HCT116 (cell line): ENCODE results near the gene PCDH18. TPM values are rescaled to one million over a fixed set of nuclear protein-coding genes. Genes with fewer than 3 reads are reported as not detected.
"Not testable (repeated sequence)": the region's sequence is repeated elsewhere in the genome, so short reads cannot be mapped to it uniquely, and the experiment has no call there.

Experiments
- ATAC-seq: fragments of 200-7000 bp; cut with Tn5 transposase; 2 replicates; pipeline ENCODE4 v1.9.1; 2020; ENCODE audit warnings: mild to moderate bottlenecking, moderate library complexity
- BruUV-seq: library from RNA; stranded (reverse); fragments of 400-500 nt; replicated peaks from 2 replicates; lab custom pipeline; 2021; lab: Mats Ljungman, UMichigan
- CTCF ChIA-PET: fragments of 300-600 bp; sonication (Branson Sonifier 250); formaldehyde crosslinking; loops from one replicate; lab custom pipeline; 2021; ENCODE audit warnings: antibody characterized with exemption; lab: Charles Lee
- POLR2A ChIA-PET: fragments of 300-600, 350-600 bp; sonication (Branson Sonifier 250); formaldehyde crosslinking; loops from one replicate; lab custom pipeline; 2021; ENCODE audit warnings: antibody characterized with exemption; lab: Charles Lee
- RAD21 ChIA-PET, 2 experiments: fragments of 300-600 bp; sonication (Branson Sonifier 250); formaldehyde crosslinking; loops; one replicate each; lab custom pipeline; 2023; ENCODE audit warnings: low total read pairs in 2 of 2; ENCODE audit not compliant: uncharacterized antibody in 2 of 2, unreplicated experiment in 2 of 2, low non-redundant PET in 1 of 2; lab: Charles Lee
- DNase-seq: peaks from one replicate; pipeline ENCODE4 v3.0.0-alpha.2; 2010; ENCODE audit warnings: low read depth, low spot score
- H2AFZ ChIP-seq: fragments of 200-600 bp; shearing (Covaris generic), sonication (generic); 2 replicates; pipeline ENCODE4 v1.6.1; 2017; ENCODE audit warnings: low read depth, mixed run types, mixed read lengths, antibody characterized with exemption, low read length; ENCODE audit not compliant: poor library complexity, severe bottlenecking
- H3K27ac ChIP-seq: 2 replicates; pipeline ENCODE4 v1.5.1; 2012; ENCODE audit warnings: low read depth, low read length
- H3K27me3 ChIP-seq: fragments of 200-600 bp; sonication (generic); 2 replicates; pipeline ENCODE4 v1.6.1; 2016; ENCODE audit warnings: mixed run types, low read length, mixed read lengths; ENCODE audit not compliant: insufficient read depth
- H3K36me3 ChIP-seq, 2 experiments: fragments of 200-500 bp in 1 of 2; fragments of 200-600 bp in 1 of 2; sonication (Bioruptor generic) in 1 of 2; sonication (generic) in 1 of 2; 2 replicates each; pipeline versions ENCODE4 v1.5.1 to v1.6.1; 2014 to 2016; ENCODE audit warnings: low read length in 2 of 2, inconsistent platforms in 1 of 2, mixed read lengths in 1 of 2, mixed run types in 1 of 2; ENCODE audit not compliant: insufficient read depth in 2 of 2, control insufficient read depth in 1 of 2
- H3K4me1 ChIP-seq, 2 experiments: fragments of 200-600 bp in 1 of 2; sonication (generic) in 1 of 2; 2 replicates each; pipeline versions ENCODE4 v1.5.1 to v1.6.1; 2012 to 2017; ENCODE audit warnings: low read length in 2 of 2, inconsistent platforms in 1 of 2, mild to moderate bottlenecking in 1 of 2, mixed read lengths in 1 of 2, mixed run types in 1 of 2, moderate library complexity in 1 of 2; ENCODE audit not compliant: insufficient read depth in 2 of 2, control insufficient read depth in 1 of 2
- H3K4me2 ChIP-seq: fragments of 200-600 bp; sonication (generic); 2 replicates; pipeline ENCODE4 v1.6.1; 2017; ENCODE audit warnings: mixed run types, low read length, mixed read lengths
- H3K4me3 ChIP-seq, 2 experiments: fragments of 200-600 bp in 1 of 2; sonication (generic) in 1 of 2; replicated peaks in 1 of 2; 2 replicates each; pipeline ENCODE4 v1.5.1; 2011 to 2016; ENCODE audit warnings: low read length in 2 of 2, control low read depth in 1 of 2, low read depth in 1 of 2, mild to moderate bottlenecking in 1 of 2, mixed read lengths in 1 of 2, mixed run types in 1 of 2
- H3K79me2 ChIP-seq: fragments of 200-600 bp; sonication (generic); 2 replicates; pipeline ENCODE4 v1.6.1; 2017; ENCODE audit warnings: mild to moderate bottlenecking, mixed run types, low read length, moderate library complexity, mixed read lengths; ENCODE audit not compliant: insufficient read depth
- H3K9ac ChIP-seq: fragments of 200-600 bp; sonication (generic); 2 replicates; pipeline ENCODE4 v1.6.1; 2016; ENCODE audit warnings: low read length, mixed read lengths
- H3K9me2 ChIP-seq: fragments of 200-600 bp; sonication (generic), shearing (Covaris generic); 2 replicates; pipeline ENCODE4 v1.6.1; 2017; ENCODE audit warnings: mixed run types, mild to moderate bottlenecking, moderate library complexity; ENCODE audit not compliant: insufficient read depth
- H3K9me3 ChIP-seq, 2 experiments: fragments of 200-500 bp in 1 of 2; fragments of 200-600 bp in 1 of 2; sonication (Bioruptor generic) in 1 of 2; sonication (generic) in 1 of 2; 2 replicates each; pipeline ENCODE4 v1.6.1; 2014 to 2017; ENCODE audit warnings: low read length in 2 of 2, mixed read lengths in 2 of 2, inconsistent platforms in 1 of 2, low read depth in 1 of 2, mild to moderate bottlenecking in 1 of 2, mixed run types in 1 of 2, moderate library complexity in 1 of 2; ENCODE audit not compliant: control insufficient read depth in 1 of 2, insufficient read depth in 1 of 2
- H4K20me1 ChIP-seq: fragments of 200-600 bp; sonication (generic), shearing (Covaris generic); 2 replicates; pipeline ENCODE4 v1.6.1; 2017; ENCODE audit warnings: mixed run types, mild to moderate bottlenecking, moderate library complexity; ENCODE audit not compliant: insufficient read depth
- CBX3 ChIP-seq: IDR thresholded peaks from 2 replicates; pipeline ENCODE4 v1.6.1; 2012; ENCODE audit warnings: low read depth
- CEBPB ChIP-seq: IDR thresholded peaks from 2 replicates; pipeline ENCODE4 v1.6.1; 2012; ENCODE audit warnings: low read depth
- EGR1 ChIP-seq: IDR thresholded peaks from 2 replicates; pipeline ENCODE4 v1.6.1; 2012; ENCODE audit warnings: low read depth
- EZH2 ChIP-seq: fragments of 200-600 bp; sonication (generic); IDR thresholded peaks from 2 replicates; pipeline ENCODE4 v1.6.1; 2017; ENCODE audit warnings: antibody characterized with exemption, mixed run types
- EZH2phosphoT487 ChIP-seq: fragments of 200-600 bp; IDR thresholded peaks from 2 replicates; pipeline ENCODE4 v1.6.1; 2018; ENCODE audit warnings: antibody characterized with exemption, borderline replicate concordance
- JUND ChIP-seq: IDR thresholded peaks from 2 replicates; pipeline ENCODE4 v1.6.1; 2012
- POLR2AphosphoS5 ChIP-seq: IDR thresholded peaks from 2 replicates; pipeline ENCODE4 v1.6.1; 2011; ENCODE audit warnings: mild to moderate bottlenecking, low read depth, low read length, moderate library complexity
- TCF7L2 ChIP-seq: IDR thresholded peaks from 2 replicates; pipeline ENCODE4 v1.7.0; 2011; ENCODE audit warnings: borderline replicate concordance, inconsistent platforms; ENCODE audit not compliant: insufficient read depth, insufficient read length; ENCODE audit errors: extremely low read depth
- intact Hi-C: fragments of 100-400 bp; cut with micrococcal nuclease; formaldehyde crosslinking; loops from 2 replicates; pipeline ENCODE4 v1.10.0; 2022
- total RNA-seq: library from RNA; stranded (reverse); gene quantifications from one replicate; pipeline ENCODE4 v1.2.1, GENCODE V29; 2021; ENCODE audit not compliant: unreplicated experiment
- TF ChIP-seq, protein P1 (sequence below): IDR thresholded peaks from 2 replicates; pipeline ENCODE4 v1.6.1; 2012
- TF ChIP-seq, protein P2 (sequence below), 3 experiments: fragments of 200-600 bp in 1 of 3; sonication (generic) in 1 of 3; IDR thresholded peaks in 2 of 3; conservative IDR thresholded peaks in 1 of 3; 2 replicates each; pipeline ENCODE4 v1.5.1; 2012 to 2017; ENCODE audit warnings: low read depth in 2 of 3, low read length in 2 of 3, antibody characterized with exemption in 1 of 3, borderline replicate concordance in 1 of 3, control low read depth in 1 of 3, mild to moderate bottlenecking in 1 of 3, mixed read lengths in 1 of 3, mixed run types in 1 of 3, moderate library complexity in 1 of 3; ENCODE audit not compliant: insufficient read depth in 1 of 3

Gene PCDH18
- total RNA-seq, 1 experiment from 2014 or later: 0.17 TPM

DNA sequence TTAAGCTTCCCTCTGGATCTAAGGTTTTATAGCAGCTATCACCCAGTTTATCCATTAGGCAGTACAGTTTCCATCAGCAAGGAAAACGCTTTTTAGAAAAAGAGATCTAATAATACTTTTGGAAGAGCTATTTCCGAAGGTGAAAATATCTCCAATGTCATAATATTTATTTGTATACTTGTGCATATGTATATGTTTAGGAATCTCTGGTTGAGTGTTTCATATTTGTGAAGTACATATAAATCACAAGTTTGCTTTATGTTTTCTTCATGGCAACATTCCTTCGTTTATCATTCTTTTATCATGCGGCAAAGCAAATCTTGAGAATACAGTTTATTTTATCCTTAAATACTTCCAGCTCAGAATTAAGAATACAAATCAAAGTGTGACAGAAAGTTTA, 6.2 kb upstream of the PCDH18 start:
- ChIA-PET CTCF (no interaction called here), POLR2A (no interaction called here), RAD21 (no interaction called here)
- H3K36me3 ChIP-seq: no peaks in the 10 kb centered on the region
- H3K4me2 ChIP-seq: no peak overlapping the region
- no peak for DNase-seq
- no TSS peak for BruUV-seq
- H3K27me3 ChIP-seq: no peaks in the 10 kb centered on the region
- H3K79me2 ChIP-seq: no peaks in the 10 kb centered on the region
- no peak overlapping the region for H3K4me3 ChIP-seq
- ATAC-seq: no peak
- no peaks in the 10 kb centered on the region for H4K20me1 ChIP-seq
- intact Hi-C loops: no loop called here
- no peaks in the 10 kb centered on the region for H3K4me1 ChIP-seq
- no peaks in the 10 kb centered on the region for H3K9me3 ChIP-seq
- no peaks in the 10 kb centered on the region for H3K9me2 ChIP-seq
- H3K27ac ChIP-seq: no peak overlapping the region
- no peak for TF ChIP-seq CBX3
- no peak for TF ChIP-seq JUND
- TF ChIP-seq TCF7L2: no peak
- TF ChIP-seq CEBPB: no peak
- no peak for TF ChIP-seq EZH2phosphoT487
- TF ChIP-seq EGR1: no peak
- no peak for TF ChIP-seq EZH2
- TF ChIP-seq, protein P1, sequence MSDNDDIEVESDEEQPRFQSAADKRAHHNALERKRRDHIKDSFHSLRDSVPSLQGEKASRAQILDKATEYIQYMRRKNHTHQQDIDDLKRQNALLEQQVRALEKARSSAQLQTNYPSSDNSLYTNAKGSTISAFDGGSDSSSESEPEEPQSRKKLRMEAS: no peak
- TF ChIP-seq POLR2AphosphoS5: no peak
- TF ChIP-seq, protein P2, sequence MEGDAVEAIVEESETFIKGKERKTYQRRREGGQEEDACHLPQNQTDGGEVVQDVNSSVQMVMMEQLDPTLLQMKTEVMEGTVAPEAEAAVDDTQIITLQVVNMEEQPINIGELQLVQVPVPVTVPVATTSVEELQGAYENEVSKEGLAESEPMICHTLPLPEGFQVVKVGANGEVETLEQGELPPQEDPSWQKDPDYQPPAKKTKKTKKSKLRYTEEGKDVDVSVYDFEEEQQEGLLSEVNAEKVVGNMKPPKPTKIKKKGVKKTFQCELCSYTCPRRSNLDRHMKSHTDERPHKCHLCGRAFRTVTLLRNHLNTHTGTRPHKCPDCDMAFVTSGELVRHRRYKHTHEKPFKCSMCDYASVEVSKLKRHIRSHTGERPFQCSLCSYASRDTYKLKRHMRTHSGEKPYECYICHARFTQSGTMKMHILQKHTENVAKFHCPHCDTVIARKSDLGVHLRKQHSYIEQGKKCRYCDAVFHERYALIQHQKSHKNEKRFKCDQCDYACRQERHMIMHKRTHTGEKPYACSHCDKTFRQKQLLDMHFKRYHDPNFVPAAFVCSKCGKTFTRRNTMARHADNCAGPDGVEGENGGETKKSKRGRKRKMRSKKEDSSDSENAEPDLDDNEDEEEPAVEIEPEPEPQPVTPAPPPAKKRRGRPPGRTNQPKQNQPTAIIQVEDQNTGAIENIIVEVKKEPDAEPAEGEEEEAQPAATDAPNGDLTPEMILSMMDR (IDR thresholded peaks at IDR 0.05 in 2 of 3, conservative IDR thresholded peaks at IDR 0.05 in 1 of 3; ENCODE audit: borderline replicate concordance in 1 of 3, insufficient read depth in 1 of 3, low read depth in 2 of 3, low read length in 2 of 3): no peak
- H2AFZ ChIP-seq: no peak overlapping the region
- no peak overlapping the region for H3K9ac ChIP-seq

DNA sequence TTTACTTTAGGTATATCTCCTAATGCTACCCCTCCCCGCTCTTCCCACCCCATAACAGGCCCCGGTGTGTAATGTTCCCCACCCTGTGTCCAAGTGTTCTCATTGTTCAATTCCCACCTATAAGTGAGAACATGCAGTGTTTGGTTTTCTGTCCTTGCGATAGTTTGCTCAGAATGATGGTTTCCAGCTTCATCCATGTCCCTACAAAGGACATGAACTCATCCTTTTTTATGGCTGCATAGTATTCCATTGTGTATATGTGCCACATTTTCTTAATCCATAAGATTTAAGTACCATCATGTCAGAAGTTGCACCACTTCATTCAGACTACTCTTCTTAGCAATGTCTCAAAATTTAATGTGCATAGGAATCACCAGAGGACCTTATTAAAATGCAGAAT, 5.5 kb upstream of the PCDH18 start:
- H3K4me2 ChIP-seq, BruUV-seq, H2AFZ ChIP-seq, H3K4me3 ChIP-seq, H3K9me2 ChIP-seq, intact Hi-C loops, H3K9ac ChIP-seq, H4K20me1 ChIP-seq, POLR2A ChIA-PET, H3K4me1 ChIP-seq, H3K36me3 ChIP-seq, H3K27me3 ChIP-seq, DNase-seq, ATAC-seq, H3K79me2 ChIP-seq, CTCF ChIA-PET, H3K9me3 ChIP-seq, H3K27ac ChIP-seq, RAD21 ChIA-PET: not testable (repeated sequence)
